Measurements from ENCODE around the gene ACADS. TPM values are rescaled to one million over a fixed set of nuclear protein-coding genes. Genes with fewer than 3 reads are reported as not detected.

The ACADS gene
- total and polyA plus RNA-seq, 2 of the 8 experiments (the other 6 are each of a cell fraction or from before 2014, with no cell fraction given) = 4.9 to 7.5 TPM

GRCh38 chr12:120700886-120701285, 24.7 kb upstream of the ACADS start:
- Histone ChIP-seq H3K27me3 (replicated peaks in 1 of 4; ENCODE audit: control insufficient read depth in 3 of 4, extremely low read depth in 1 of 4, insufficient read depth in 3 of 4, low read length in 3 of 4) (no peaks in the 10 kb centered on the region), H3K9me3 (ENCODE audit: insufficient read depth in 2 of 2, low read depth in 1 of 2, low read length in 1 of 2) (no peaks in the 10 kb centered on the region), H2AFZ (ENCODE audit: low read length) (no peak overlapping the region), H4K20me1 (replicated peaks in 1 of 2; ENCODE audit: control insufficient read depth in 1 of 2, insufficient read depth in 2 of 2, low read length in 2 of 2) (no peaks in the 10 kb centered on the region), H3K23ac (ENCODE audit: insufficient read length) (no peak overlapping the region), H4K91ac (replicated peaks; ENCODE audit: insufficient read length, low read length) (no peak overlapping the region), H3K36me3 (ENCODE audit: control insufficient read depth in 2 of 4, insufficient read depth in 4 of 4, low read length in 3 of 4) (peaks cover 26 to 73% (median 46%) of the 10 kb centered on the region in 4 experiments), H3K23me2 (ENCODE audit: low read depth, low read length) (no peaks in the 10 kb centered on the region), H2BK120ac (replicated peaks; ENCODE audit: low read depth, low read length) (no peak overlapping the region), H4K8ac (ENCODE audit: extremely low read depth, insufficient read depth, low read length) (no peak overlapping the region), H3K18ac (ENCODE audit: extremely low read depth, low read length) (no peak overlapping the region), H3K4me3 (ENCODE audit: extremely low read depth in 1 of 4, insufficient read depth in 2 of 4, low read depth in 3 of 4, low read length in 4 of 4) (no peak overlapping the region), H3K79me2 (ENCODE audit: control insufficient read depth in 1 of 2, insufficient read depth in 2 of 2, low read length in 2 of 2) (0 out of 4 replicates have a peak, but pooled peaks cover 0 to 6% of the 10 kb centered on the region in 2 experiments), H3K9ac (replicated peaks in 1 of 4; ENCODE audit: extremely low read depth in 1 of 4, low read depth in 3 of 4, low read length in 3 of 4) (no peak overlapping the region), H3K4ac (replicated peaks; ENCODE audit: insufficient read length, low read depth, low read length) (no peak overlapping the region), H2BK15ac (ENCODE audit: low read length) (no peak overlapping the region), H2AK5ac (ENCODE audit: low read depth, low read length) (no peak overlapping the region), H3K4me1 (replicated peaks in 1 of 4; ENCODE audit: control insufficient read depth in 3 of 4, insufficient read depth in 4 of 4, low read length in 3 of 4) (no peaks in the 10 kb centered on the region), H2BK5ac (ENCODE audit: low read depth, low read length) (no peak overlapping the region), H2BK12ac (ENCODE audit: low read depth, low read length) (no peak overlapping the region), H3K4me2 (ENCODE audit: insufficient read depth in 1 of 2, low read depth in 2 of 2, low read length in 2 of 2) (no peak overlapping the region), H3K56ac (replicated peaks; ENCODE audit: insufficient read length, low read depth, low read length) (no peak overlapping the region), H2BK20ac (ENCODE audit: low read length) (no peak overlapping the region), H3K14ac (ENCODE audit: insufficient read length) (no peak overlapping the region), H3K79me1 (ENCODE audit: low read depth, low read length) (peaks cover 3% of the 10 kb centered on the region; the same call in 1 of the 2 replicates), H3K27ac (ENCODE audit: low read depth, low read length) (no peak overlapping the region), H4K5ac (ENCODE audit: insufficient read length, low read depth, low read length) (no peak overlapping the region)
- CTCF ChIA-PET (ENCODE audit: partially characterized antibody) = interaction anchor here (0.6 to 2.3 kb wide), 5 partner anchors 14 to 233 kb away, joined by 3 to 8 read pairs (median 3); no protein-coding TSS in a partner anchor
- DNase-seq (ENCODE audit: low read depth in 1 of 2, low spot score in 2 of 2) (no peak), FAIRE-seq (no peak)
- POLR2A ChIA-PET (ENCODE audit: partially characterized antibody) = interaction anchor here (0.5 to 6.6 kb wide), 4 partner anchors 9 to 81 kb away, joined by 3 to 42 read pairs (median 16); partner anchors contain the start of gene UNC119B
- TF ChIP-seq HDAC6 (IDR thresholded peaks at IDR 0.05; ENCODE audit: low read depth, low read length) (no peak), YY1 (IDR thresholded peaks at IDR 0.05; ENCODE audit: low read depth, low read length) (no peak), KDM5A (IDR thresholded peaks at IDR 0.05; ENCODE audit: low read length) (no peak), KDM1A (IDR thresholded peaks at IDR 0.05; ENCODE audit: borderline replicate concordance, low read length) (no peak), RXRA (IDR thresholded peaks at IDR 0.05; ENCODE audit: insufficient read depth, low read depth, low read length) (no peak), MAFK (IDR thresholded peaks at IDR 0.05; ENCODE audit: low read depth, low read length) (no peak), GABPA (IDR thresholded peaks at IDR 0.05; ENCODE audit: borderline replicate concordance, insufficient read depth, low read length) (no peak)
- 94% methylated on average over 5 of the region's 5 CpGs; no CpG with 5 or more reads in 1 of the 2 experiments for WGBS, 2 experiments (ENCODE audit: extremely low coverage in 1 of 2, insufficient coverage in 1 of 2, insufficient read length in 1 of 2, insufficient replicate concordance in 2 of 2, low coverage in 1 of 2, low lambda C conversion rate in 2 of 2, missing lambda C conversion rate in 1 of 2)
